ENCODE data around the gene ARMC6.

ARMC6 gene

GRCh38 chr19:19107654-19108053, 74.3 kb downstream of the ARMC6 start:
- no peak for DNase-seq (ENCODE audit: low read depth in 2 of 2)

All from activated CD4-positive, alpha-beta T cell treated with anti-CD3 and anti-CD28 coated beads for 24 hours (primary cell).